K562 (cell line): ENCODE data around the gene CCDC148. TPM values are rescaled to one million over a fixed set of nuclear protein-coding genes. Genes with fewer than 3 reads are reported as not detected.
A peak's percentile ranks its signal among the peaks of the same experiment; 100 is the strongest.

Source experiments
- ATAC-seq: fragments of 200-7000 bp; cut with Tn5 transposase; 3 replicates; pipeline ENCODE4 v1.9.1; 2020; ENCODE audit warnings: moderate library complexity
- BruUV-seq: library from RNA; stranded (reverse); fragments of 400-500 nt; replicated peaks from 2 replicates; lab custom pipeline; 2021; lab: Mats Ljungman, UMichigan
- CTCF ChIA-PET: fragments of 300-600 bp; formaldehyde crosslinking; extraction: SDS; loops from one replicate; lab custom pipeline; 2021; ENCODE audit warnings: low intra/inter-chr PET ratio; lab: Yijun Ruan, JAX
- POLR2A ChIA-PET: fragments of 300-600, 350-650 bp; sonication (Branson Sonifier 250); formaldehyde crosslinking; extraction: SDS; loops from one replicate; lab custom pipeline; 2021; ENCODE audit warnings: antibody characterized with exemption, inconsistent platforms; lab: Yijun Ruan, JAX
- DNase-seq, 4 experiments: peaks; one replicate each; pipeline versions ENCODE4 v3.0.0 to v3.0.0-alpha.2; 2011 to 2018; ENCODE audit warnings: low spot score in 3 of 4, mixed read lengths in 3 of 4; ENCODE audit errors: extremely low read depth in 1 of 4
- FAIRE-seq: peaks from 2 replicates; lab custom pipeline; 2011; peaks lifted over from hg19 to GRCh38; lab: Jason Lieb, UNC
- H2AFZ ChIP-seq: 2 replicates; pipeline ENCODE4 v1.6.0; 2011; ENCODE audit warnings: low read depth, low read length, control low read depth, inconsistent platforms
- H3K27ac ChIP-seq: fragments of 200-600 bp; 3 replicates; pipeline ENCODE4 v1.8.0; 2011; ENCODE audit warnings: low read depth, mild to moderate bottlenecking, control low read depth, inconsistent platforms, low read length, moderate library complexity, mixed read lengths; ENCODE audit errors: extremely low read depth
- H3K27me3 ChIP-seq, 2 experiments: fragments of 300-600 bp in 1 of 2; 2 replicates in 1 of 2; 3 replicates in 1 of 2; pipeline versions ENCODE4 v1.6.0 to v1.8.0; 2011; ENCODE audit warnings: inconsistent platforms in 2 of 2, low read length in 2 of 2, mild to moderate bottlenecking in 1 of 2, mixed read lengths in 1 of 2, moderate library complexity in 1 of 2; ENCODE audit not compliant: control insufficient read depth in 2 of 2, insufficient read depth in 2 of 2
- H3K36me3 ChIP-seq: fragments of 300-600 bp; 3 replicates; pipeline ENCODE4 v1.8.0; 2011; ENCODE audit warnings: mild to moderate bottlenecking, low read length, inconsistent platforms; ENCODE audit not compliant: control insufficient read depth, insufficient read depth
- H3K4me1 ChIP-seq, 2 experiments: fragments of 200-600 bp in 1 of 2; replicated peaks in 1 of 2; 2 replicates in 1 of 2; 3 replicates in 1 of 2; pipeline versions ENCODE4 v1.5.1 to v1.8.0; 2011; ENCODE audit warnings: inconsistent platforms in 2 of 2, low read length in 2 of 2, mild to moderate bottlenecking in 1 of 2, mixed read lengths in 1 of 2, moderate library complexity in 1 of 2; ENCODE audit not compliant: control insufficient read depth in 2 of 2, insufficient read depth in 2 of 2
- H3K4me2 ChIP-seq: 2 replicates; pipeline ENCODE4 v1.6.1; 2011; ENCODE audit warnings: low read length, control low read depth, inconsistent platforms, mixed read lengths; ENCODE audit not compliant: insufficient read depth
- H3K4me3 ChIP-seq: fragments of 200-600 bp; sonication (generic), shearing (Covaris generic); 2 replicates; pipeline ENCODE4 v1.5.1; 2016; ENCODE audit warnings: control low read depth, inconsistent platforms
- H3K79me2 ChIP-seq: fragments of 200-600 bp; 3 replicates; pipeline ENCODE4 v1.8.0; 2011; ENCODE audit warnings: low read length, inconsistent platforms; ENCODE audit not compliant: control insufficient read depth, insufficient read depth
- H3K9ac ChIP-seq, 2 experiments: 2 replicates each; pipeline versions ENCODE4 v1.6.0 to v1.6.1; 2011; ENCODE audit warnings: low read depth in 2 of 2, low read length in 2 of 2, control low read depth in 1 of 2, inconsistent platforms in 1 of 2, mild to moderate bottlenecking in 1 of 2, mixed read lengths in 1 of 2; ENCODE audit not compliant: insufficient read depth in 1 of 2
- H3K9me1 ChIP-seq: one replicate; pipeline ENCODE4 v1.6.0; 2011; ENCODE audit warnings: inconsistent platforms, mild to moderate bottlenecking, low read length, moderate library complexity; ENCODE audit not compliant: control insufficient read depth, insufficient read depth
- H3K9me3 ChIP-seq: replicated peaks from 2 replicates; pipeline ENCODE4 v1.5.1; 2011; ENCODE audit warnings: low read depth, low read length, inconsistent platforms; ENCODE audit not compliant: control insufficient read depth, insufficient read depth
- H4K20me1 ChIP-seq: replicated peaks from 2 replicates; pipeline ENCODE4 v1.6.1; 2011; ENCODE audit warnings: low read length, inconsistent platforms, mixed read lengths; ENCODE audit not compliant: control insufficient read depth, insufficient read depth
- BRD4 ChIP-seq: fragments of 200-600 bp; sonication (generic); IDR thresholded peaks from 2 replicates; pipeline ENCODE4 v1.6.1; 2017; ENCODE audit warnings: inconsistent platforms
- C11orf30 ChIP-seq: fragments of 450-650 bp; IDR thresholded peaks from 2 replicates; pipeline ENCODE4 v1.6.1; 2016; ENCODE audit warnings: low read depth, mild to moderate bottlenecking
- EP300 ChIP-seq: IDR thresholded peaks from 2 replicates; pipeline ENCODE4 v1.6.1; 2012; ENCODE audit warnings: low read length, improper control_type of control experiment
- JUND ChIP-seq, 2 experiments: IDR thresholded peaks; 2 replicates in 1 of 2; 3 replicates in 1 of 2; pipeline ENCODE4 v1.6.1; 2011; ENCODE audit warnings: borderline replicate concordance in 2 of 2, low read depth in 2 of 2, low read length in 2 of 2, improper control_type of control experiment in 1 of 2, missing biosample characterization in 1 of 2, missing genetic modification characterization in 1 of 2, missing genetic modification reagents in 1 of 2
- LCOR ChIP-seq: sonication (generic); formaldehyde crosslinking; IDR thresholded peaks from 2 replicates; pipeline ENCODE4 v1.8.0; 2022; ENCODE audit warnings: mild to moderate bottlenecking, missing genetic modification reagents
- MAFF ChIP-seq: IDR thresholded peaks from 2 replicates; pipeline ENCODE4 v1.6.1; 2012; ENCODE audit warnings: low read length, improper control_type of control experiment
- MAFG ChIP-seq: fragments of 450-650 bp; conservative IDR thresholded peaks from 2 replicates; pipeline ENCODE4 v1.6.1; 2016; ENCODE audit warnings: missing genetic modification characterization, missing compliant biosample characterization
- MAFK ChIP-seq: IDR thresholded peaks from 2 replicates; pipeline ENCODE4 v1.6.1; 2011; ENCODE audit warnings: low read length, improper control_type of control experiment
- MBD2 ChIP-seq: sonication (generic); IDR thresholded peaks from 2 replicates; pipeline ENCODE4 v1.6.1; 2016; ENCODE audit warnings: low read depth, borderline replicate concordance
- NFE2 ChIP-seq: IDR thresholded peaks from 2 replicates; pipeline ENCODE4 v1.6.1; 2014; ENCODE audit warnings: antibody characterized with exemption, low read depth
- NR2C2 ChIP-seq, 2 experiments: fragments of 200-800 bp in 1 of 2; sonication (Bioruptor generic) in 1 of 2; sonication (generic) in 1 of 2; formaldehyde crosslinking in 1 of 2; IDR thresholded peaks; 2 replicates each; pipeline versions ENCODE4 v1.6.1 to v1.8.0; 2016 to 2022; ENCODE audit warnings: mild to moderate bottlenecking in 1 of 2, missing compliant biosample characterization in 1 of 2, missing genetic modification characterization in 1 of 2, missing genetic modification reagents in 1 of 2
- RAD21 ChIP-seq, 2 experiments: fragments of 250-450 bp in 1 of 2; fragments of 450-650 bp in 1 of 2; sonication (Bioruptor Pico) in 1 of 2; formaldehyde crosslinking in 1 of 2; IDR thresholded peaks in 1 of 2; conservative IDR thresholded peaks in 1 of 2; 2 replicates each; pipeline versions ENCODE4 v1.4.0 to v1.8.0; 2020 to 2022; ENCODE audit warnings: mild to moderate bottlenecking in 2 of 2, moderate library complexity in 1 of 2
- SPI1 ChIP-seq: IDR thresholded peaks from 2 replicates; pipeline ENCODE4 v1.6.1; 2011; ENCODE audit warnings: low read depth, low read length, control low read depth, borderline replicate concordance
- ZNF316 ChIP-seq: fragments of 450-650 bp; IDR thresholded peaks from 2 replicates; pipeline ENCODE4 v1.6.1; 2016
- ZNF584 ChIP-seq: fragments of 200-800 bp; sonication (Bioruptor generic); IDR thresholded peaks from 2 replicates; pipeline ENCODE4 v1.6.1; 2016; ENCODE audit warnings: low read depth, mild to moderate bottlenecking, missing genetic modification characterization, missing compliant biosample characterization
- ZSCAN32 ChIP-seq: fragments of 450-650 bp; formaldehyde crosslinking; IDR thresholded peaks from 2 replicates; pipeline ENCODE4 v1.4.0; 2020; ENCODE audit warnings: mild to moderate bottlenecking, moderate library complexity
- WGBS: fragments of 100-300 bp; shearing (Covaris generic); methylation state at CpG from one replicate; pipeline ENCODE4 v1.1.6; 2016; ENCODE audit warnings: low coverage, mixed read lengths; ENCODE audit not compliant: insufficient coverage; ENCODE audit errors: missing lambda C conversion rate; 5-methylcytosine and 5-hydroxymethylcytosine counted together
- in situ Hi-C: fragments of 300-500 bp; cut with MboI; formaldehyde crosslinking; loops from 4 replicates; pipeline ENCODE4 v1.15.0; 2018; ENCODE audit warnings: inconsistent platforms, mixed read lengths
- intact Hi-C: fragments of 100-400 bp; cut with micrococcal nuclease; formaldehyde crosslinking; loops from 2 replicates; pipeline ENCODE4 v1.14.2; 2022
- polyA plus RNA-seq, 8 experiments: library from polyadenylated mRNA; depleted of rRNA in 4 of 8; stranded (reverse) in 5 of 8; unstranded in 3 of 8; fragments of >200 nt; fragmentation: Nextera tagmentation in 2 of 8; fragmentation: Illumina TruSeq in 1 of 8; extraction: Ambion mirVana in 2 of 8; extraction: Trizol in 1 of 8; gene quantifications; 2 replicates each; pipeline versions ENCODE4 v1.2.1 to v1.2.3, GENCODE V29; 2011 to 2014; ENCODE audit warnings: inconsistent platforms in 1 of 8, missing spikeins in 1 of 8
- total RNA-seq, 7 experiments: library from RNA; depleted of rRNA in 6 of 7; stranded (reverse); fragments of >200 nt in 6 of 7; fragmentation: Illumina TruSeq in 2 of 7; extraction: Trizol in 2 of 7; gene quantifications; 2 replicates each; pipeline versions ENCODE4 v1.2.1 to v1.2.3, GENCODE V29; 2011 to 2021; ENCODE audit warnings: low replicate concordance in 1 of 7

The CCDC148 gene
- total and polyA plus RNA-seq, 9 of the 15 experiments (the other 6 are each of a cell fraction or from before 2014, with no cell fraction given): 0.10 to 1.4 (median 0.65) TPM

DNA sequence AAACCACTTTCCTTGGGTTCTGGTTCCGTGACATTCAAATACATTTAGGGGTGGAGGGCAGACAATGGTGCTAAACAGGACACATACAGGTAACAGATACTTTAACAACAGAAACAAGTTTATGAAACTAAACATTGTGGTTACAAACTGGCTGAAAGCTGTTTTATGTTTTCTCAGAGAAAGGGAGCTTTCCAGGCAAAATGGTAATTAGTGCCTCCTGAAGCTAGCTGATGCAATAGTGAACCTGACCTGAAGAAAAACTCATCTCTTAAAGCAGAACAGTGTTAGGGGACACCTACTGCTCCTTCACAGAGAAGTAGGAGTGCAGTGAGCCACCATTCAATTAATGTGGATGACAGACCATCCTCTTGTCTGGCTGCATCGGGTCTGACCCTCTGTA lies 138.9 kb downstream of the CCDC148 start (continued):
- TF ChIP-seq JUND (IDR thresholded peaks at IDR 0.05; ENCODE audit: borderline replicate concordance, low read depth, low read length) (peak; percentile 46), JUND (tag; IDR thresholded peaks at IDR 0.05; ENCODE audit: borderline replicate concordance, low read depth, low read length) (no peak), BRD4 (peak; percentile 46; the same call in 1 of the 2 replicates), ZNF584 (0 out of 2 replicates have a peak, but pooled peaks have one; percentile 22), EP300 (peak; percentile 61), ZSCAN32 (CRISPR knock-in tag) (peak; percentile 86), RAD21 (CRISPR knock-in tag; conservative IDR thresholded peaks at IDR 0.05 in 1 of 2, IDR thresholded peaks at IDR 0.05 in 1 of 2) (peak in 1 of 2 experiments; percentile 39; a peak in 2 of 4 replicates)

DNA sequence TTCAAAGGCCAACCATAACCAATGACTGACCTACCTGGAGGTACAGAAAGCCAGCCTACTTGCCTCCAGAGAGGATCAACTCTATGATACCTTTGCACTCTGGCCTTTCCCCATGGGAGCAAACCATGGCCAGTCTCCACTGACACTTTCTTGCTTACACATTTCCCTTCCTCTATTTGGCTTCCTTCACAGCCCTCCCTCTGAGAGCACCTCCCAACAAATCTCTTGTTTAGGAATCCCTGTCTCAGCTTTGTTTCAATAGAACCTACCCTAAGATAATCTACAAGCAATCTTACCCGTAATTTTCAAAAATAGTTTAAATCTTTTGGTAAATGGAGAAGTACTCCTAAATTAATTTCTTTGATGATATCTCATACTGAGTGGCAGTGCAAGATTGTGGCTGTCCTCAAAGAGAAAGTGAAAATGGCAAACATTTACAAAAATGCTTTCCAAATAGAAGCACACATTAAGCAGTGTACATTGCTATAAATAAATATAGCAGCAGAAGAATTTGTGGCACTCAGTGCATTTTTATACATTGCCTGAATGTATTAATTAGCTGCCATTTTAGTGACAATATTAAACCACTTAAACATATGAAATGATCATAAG lies 140.6 kb downstream of the CCDC148 start:
- H3K27ac ChIP-seq: no peak overlapping the region
- no peaks in the 10 kb centered on the region for H3K9me1 ChIP-seq
- peaks cover 4 to 12% of the 10 kb centered on the region in 2 experiments; a peak in 4 of 5 replicates for H3K4me1 ChIP-seq
- DNase-seq (no peak), ATAC-seq (peak; percentile 21), FAIRE-seq (no peak)
- no peaks in the 10 kb centered on the region for H4K20me1 ChIP-seq
- BruUV-seq: no TSS peak
- H3K9ac ChIP-seq: no peak overlapping the region
- no peaks in the 10 kb centered on the region for H3K79me2 ChIP-seq
- peak overlapping the region; percentile 19; the same call in 1 of the 2 replicates for H2AFZ ChIP-seq
- in situ Hi-C loops: no loop called here
- ChIA-PET CTCF (no interaction called here), POLR2A (no interaction called here)
- peak; percentile 80 for TF ChIP-seq MAFG (tag)
- peak; percentile 72; the same call in 1 of the 2 replicates for TF ChIP-seq MAFF
- no peak for TF ChIP-seq LCOR (CRISPR knock-in tag)
- TF ChIP-seq MBD2: no peak
- TF ChIP-seq ZNF316: peak; percentile 91
- TF ChIP-seq NFE2: 0 out of 2 replicates have a peak, but pooled peaks have one; percentile 3
- TF ChIP-seq NR2C2 (CRISPR knock-in tag; IDR thresholded peaks at IDR 0.05): no peak
- peak; percentile 44; the same call in 1 of the 2 replicates for TF ChIP-seq NR2C2 (tag; IDR thresholded peaks at IDR 0.05)
- TF ChIP-seq MAFK: peak; percentile 70
- peak; percentile 48; the same call in 1 of the 2 replicates for TF ChIP-seq SPI1
- peak; percentile 93 for TF ChIP-seq C11orf30
- 5% methylated on average over 1 of the region's 1 CpG for WGBS
- intact Hi-C loops: loop anchor here (5.0 kb wide), 1 partner anchor 141 kb away; the partner anchor contains the start of genes CCDC148 and PKP4
- H3K4me2 ChIP-seq: no peak overlapping the region
- H3K4me3 ChIP-seq: no peak overlapping the region
- H3K9me3 ChIP-seq: no peaks in the 10 kb centered on the region
- H3K36me3 ChIP-seq: no peaks in the 10 kb centered on the region
- H3K27me3 ChIP-seq: no peaks in the 10 kb centered on the region
